OCI-LY3 (cell line): Measurements from ENCODE around the gene DENND4B.

Experiments
- H2AFZ ChIP-seq: fragments of 200-600, 300-600 bp; shearing (Covaris generic); 2 replicates; pipeline ENCODE4 v1.6.0; 2014; ENCODE audit warnings: antibody characterized with exemption, low read depth, low read length
- H3K27ac ChIP-seq: fragments of 200-600, 300-600 bp; sonication (generic); 2 replicates; pipeline ENCODE4 v1.5.1; 2014; ENCODE audit warnings: mild to moderate bottlenecking, low read length, moderate library complexity, mixed read lengths
- H3K27me3 ChIP-seq: fragments of 200-600, 300-600 bp; sonication (generic); 2 replicates; pipeline ENCODE4 v1.6.1; 2014; ENCODE audit warnings: low read depth, low read length, mixed read lengths
- H3K36me3 ChIP-seq: fragments of 200-600, 300-600 bp; sonication (generic); replicated peaks from 2 replicates; pipeline ENCODE3; 2014; ENCODE audit warnings: low read depth, low read length, mixed read lengths
- H3K4me1 ChIP-seq: fragments of 300-600, 200-600 bp; sonication (generic); 2 replicates; pipeline ENCODE4 v1.6.1; 2014; ENCODE audit warnings: low read length, mixed read lengths
- H3K4me2 ChIP-seq: fragments of 200-600, 300-600 bp; sonication (generic); 2 replicates; pipeline ENCODE4 v1.6.1; 2014; ENCODE audit warnings: low read length, mixed read lengths
- H3K4me3 ChIP-seq: fragments of 300-600, 200-600 bp; sonication (generic); 2 replicates; pipeline ENCODE4 v1.5.1; 2014; ENCODE audit warnings: antibody characterized with exemption, mild to moderate bottlenecking, low read length, moderate library complexity
- H3K79me2 ChIP-seq: fragments of 300-600, 200-600 bp; shearing (Covaris generic); 2 replicates; pipeline ENCODE4 v1.6.1; 2014; ENCODE audit warnings: mild to moderate bottlenecking, low read length, mixed read lengths
- H3K9ac ChIP-seq: fragments of 300-600, 200-600 bp; shearing (Covaris generic); 2 replicates; pipeline ENCODE4 v1.6.0; 2014; ENCODE audit warnings: mild to moderate bottlenecking, low read length, moderate library complexity
- H3K9me3 ChIP-seq: fragments of 200-600, 300-600 bp; shearing (Covaris generic); 2 replicates; pipeline ENCODE4 v1.6.1; 2014; ENCODE audit warnings: low read length, mixed read lengths; ENCODE audit not compliant: insufficient read depth
- H4K20me1 ChIP-seq: fragments of 200-600, 300-600 bp; sonication (generic); 2 replicates; pipeline ENCODE4 v1.6.1; 2016; ENCODE audit warnings: low read length, mixed read lengths; ENCODE audit not compliant: insufficient read depth
- EZH2phosphoT487 ChIP-seq: fragments of 200-600 bp; shearing (Covaris generic); IDR thresholded peaks from 2 replicates; pipeline ENCODE4 v1.6.1; 2018; ENCODE audit warnings: antibody characterized with exemption, mixed run types, low read depth
- TF ChIP-seq, protein P1 (sequence below): fragments of 200-600, 300-600 bp; sonication (generic); IDR thresholded peaks from 2 replicates; pipeline ENCODE4 v1.5.1; 2014; ENCODE audit warnings: antibody characterized with exemption, low read length, low read depth

Gene DENND4B

DNA sequence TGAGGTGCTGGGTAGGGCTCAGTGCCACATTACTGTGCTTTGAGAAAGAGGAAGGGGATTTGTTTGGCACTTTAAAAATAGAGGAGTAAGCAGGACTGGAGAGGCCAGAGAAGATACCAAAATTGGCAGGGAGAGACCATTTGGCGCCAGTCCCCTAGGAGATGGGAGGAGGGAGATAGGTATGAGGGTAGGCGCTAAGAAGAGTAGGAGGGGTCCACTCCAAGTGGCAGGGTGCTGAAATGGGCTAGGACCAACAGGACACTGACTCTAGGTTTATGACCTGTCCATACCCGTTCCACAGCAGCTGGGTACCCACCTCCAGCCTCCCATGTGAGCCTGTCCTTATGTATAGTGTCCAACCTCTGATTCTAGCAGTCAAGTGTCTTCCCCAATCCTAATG is 12.9 kb upstream of the DENND4B start:
- Histone ChIP-seq H3K4me1 (peaks cover 47% of the 10 kb centered on the region), H4K20me1 (peaks cover 23% of the 10 kb centered on the region), H3K79me2 (peaks cover 77% of the 10 kb centered on the region), H3K4me3 (no peak overlapping the region), H3K9ac (no peak overlapping the region), H3K27ac (0 out of 2 replicates have a peak overlapping the region, but pooled peaks have one; percentile 12), H3K9me3 (no peaks in the 10 kb centered on the region), H3K27me3 (no peaks in the 10 kb centered on the region), H2AFZ (no peak overlapping the region), H3K4me2 (no peak overlapping the region), H3K36me3 (peaks cover 48% of the 10 kb centered on the region)
- TF ChIP-seq, protein P1, sequence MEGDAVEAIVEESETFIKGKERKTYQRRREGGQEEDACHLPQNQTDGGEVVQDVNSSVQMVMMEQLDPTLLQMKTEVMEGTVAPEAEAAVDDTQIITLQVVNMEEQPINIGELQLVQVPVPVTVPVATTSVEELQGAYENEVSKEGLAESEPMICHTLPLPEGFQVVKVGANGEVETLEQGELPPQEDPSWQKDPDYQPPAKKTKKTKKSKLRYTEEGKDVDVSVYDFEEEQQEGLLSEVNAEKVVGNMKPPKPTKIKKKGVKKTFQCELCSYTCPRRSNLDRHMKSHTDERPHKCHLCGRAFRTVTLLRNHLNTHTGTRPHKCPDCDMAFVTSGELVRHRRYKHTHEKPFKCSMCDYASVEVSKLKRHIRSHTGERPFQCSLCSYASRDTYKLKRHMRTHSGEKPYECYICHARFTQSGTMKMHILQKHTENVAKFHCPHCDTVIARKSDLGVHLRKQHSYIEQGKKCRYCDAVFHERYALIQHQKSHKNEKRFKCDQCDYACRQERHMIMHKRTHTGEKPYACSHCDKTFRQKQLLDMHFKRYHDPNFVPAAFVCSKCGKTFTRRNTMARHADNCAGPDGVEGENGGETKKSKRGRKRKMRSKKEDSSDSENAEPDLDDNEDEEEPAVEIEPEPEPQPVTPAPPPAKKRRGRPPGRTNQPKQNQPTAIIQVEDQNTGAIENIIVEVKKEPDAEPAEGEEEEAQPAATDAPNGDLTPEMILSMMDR, result no peak
- no peak for TF ChIP-seq EZH2phosphoT487

DNA sequence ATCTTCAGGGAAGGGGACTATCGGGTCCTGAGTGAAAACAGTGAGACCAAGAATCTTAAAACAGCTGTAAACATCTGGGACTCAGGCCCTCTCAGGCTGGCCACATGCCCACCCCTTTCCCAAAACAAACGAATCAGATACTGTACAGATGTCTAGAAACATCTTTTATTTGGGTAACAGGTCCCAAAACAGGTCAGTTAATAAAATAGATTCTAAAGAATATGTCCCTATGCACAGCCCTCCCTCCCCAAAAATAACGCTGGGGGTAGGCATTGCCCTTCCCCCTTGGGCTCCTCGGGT is 12.4 kb upstream of the DENND4B start:
- H3K9ac ChIP-seq, result no peak overlapping the region; the same call in 1 of the 2 replicates
- peaks cover 78% of the 10 kb centered on the region for H3K79me2 ChIP-seq
- no peaks in the 10 kb centered on the region for H3K9me3 ChIP-seq
- peak overlapping the region; percentile 89 for H3K4me3 ChIP-seq
- H3K27ac ChIP-seq, result peak overlapping the region; percentile 12; the same call in 1 of the 2 replicates
- peak overlapping the region; percentile 58 for H3K4me2 ChIP-seq
- H2AFZ ChIP-seq, result no peak overlapping the region
- peaks cover 47% of the 10 kb centered on the region for H3K4me1 ChIP-seq
- no peaks in the 10 kb centered on the region for H3K27me3 ChIP-seq
- H3K36me3 ChIP-seq, result peaks cover 53% of the 10 kb centered on the region
- TF ChIP-seq, protein P1, result no peak
- no peak for TF ChIP-seq EZH2phosphoT487
- H4K20me1 ChIP-seq, result peaks cover 28% of the 10 kb centered on the region

DNA sequence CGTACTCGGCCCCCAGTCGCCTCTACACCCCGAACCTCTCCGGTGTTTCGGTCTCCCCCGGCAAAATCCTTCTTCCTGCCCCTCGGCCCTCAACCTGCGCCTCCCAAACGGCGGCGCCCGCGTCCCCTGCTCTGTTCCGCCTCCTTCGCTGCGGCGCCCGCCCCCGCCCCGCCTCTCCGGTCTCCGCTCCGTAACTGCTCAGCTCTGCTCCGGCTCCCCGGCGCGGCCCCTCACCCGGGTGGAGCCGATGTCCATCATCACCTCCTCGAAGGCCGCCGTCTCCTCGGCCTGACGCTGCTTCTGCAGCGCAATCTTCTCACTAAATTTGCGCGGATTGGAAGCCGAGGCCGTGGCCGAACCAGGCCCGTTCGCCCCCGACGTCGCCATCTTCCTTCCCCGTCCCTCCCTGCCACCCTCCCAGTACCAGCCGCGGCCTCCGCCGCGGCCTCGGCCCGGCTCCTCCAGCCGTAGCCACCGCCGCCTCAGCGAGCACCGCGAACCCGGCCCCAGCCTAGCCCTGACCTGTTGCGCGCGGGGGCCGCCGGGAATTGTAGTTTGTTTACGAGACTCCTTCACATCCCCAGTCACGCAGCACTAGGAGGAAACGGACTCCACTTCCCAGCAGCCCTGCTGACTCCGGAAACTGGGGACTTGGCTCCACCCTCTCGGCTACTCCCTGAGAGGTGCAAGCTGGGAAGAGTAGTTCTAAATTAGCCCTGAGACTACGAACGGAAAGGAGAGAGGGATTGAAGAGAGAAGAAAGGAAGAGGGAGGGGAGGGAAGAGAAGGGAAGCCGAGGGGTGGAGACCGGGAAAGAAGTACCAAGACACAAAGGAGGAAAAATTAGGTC is 11.8 kb upstream of the DENND4B start, which contains the start of gene CRTC2:
TSS of gene CRTC2 (minus strand) at position 502 of the 850 bp plus-strand sequence. CDS start at position 387, 115 bp downstream.
- Histone ChIP-seq H3K4me2 (peak within 1 kb of the TSS; percentile 94), H3K9me3 (no peaks in the 10 kb centered on the region), H2AFZ (peak within 1 kb of the TSS; percentile 19; the same call in 1 of the 2 replicates), H3K27ac (peak within 1 kb of the TSS; percentile 91), H3K4me3 (peak within 1 kb of the TSS; percentile 89), H3K79me2 (peaks cover 81% of the 10 kb centered on the region), H4K20me1 (peaks cover 34% of the 10 kb centered on the region), H3K27me3 (no peaks in the 10 kb centered on the region), H3K36me3 (peaks cover 59% of the 10 kb centered on the region), H3K9ac (peak within 1 kb of the TSS; percentile 96), H3K4me1 (peaks cover 46% of the 10 kb centered on the region)
- TF ChIP-seq, protein P1, result no peak; the same call in 1 of the 2 replicates
- no peak for TF ChIP-seq EZH2phosphoT487

DNA sequence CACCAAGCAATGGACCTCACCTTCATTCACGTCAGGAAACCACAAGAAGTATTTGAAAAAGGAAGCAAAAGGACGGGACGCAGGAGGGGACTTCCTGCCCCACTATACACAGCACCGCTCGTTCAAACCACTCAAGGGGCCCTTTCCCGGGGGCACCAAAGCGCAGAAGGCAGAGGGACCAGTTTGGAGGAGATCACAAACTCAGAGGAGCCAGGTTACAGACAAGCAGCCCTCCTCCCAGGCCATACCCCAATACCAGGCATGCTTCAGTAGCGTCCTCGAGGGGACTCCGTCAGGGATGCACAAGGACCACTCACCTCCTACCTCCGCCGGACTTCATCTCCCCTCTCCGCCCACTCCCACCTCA is 11.2 kb upstream of the DENND4B start:
- Histone ChIP-seq H3K9me3 (no peaks in the 10 kb centered on the region), H4K20me1 (peaks cover 36% of the 10 kb centered on the region), H3K27ac (peak overlapping the region; percentile 91), H3K4me1 (peaks cover 46% of the 10 kb centered on the region), H3K79me2 (peaks cover 78% of the 10 kb centered on the region), H3K36me3 (peaks cover 61% of the 10 kb centered on the region), H2AFZ (0 out of 2 replicates have a peak overlapping the region, but pooled peaks have one; percentile 19), H3K9ac (peak overlapping the region; percentile 96), H3K4me2 (peak overlapping the region; percentile 94), H3K4me3 (peak overlapping the region; percentile 89), H3K27me3 (no peaks in the 10 kb centered on the region)
- no peak for TF ChIP-seq EZH2phosphoT487
- TF ChIP-seq, protein P1, result no peak
